Bronchial smooth muscle cell (primary cell): Measurements from ENCODE around the gene MBD3L1. TPM values are rescaled to one million over a fixed set of nuclear protein-coding genes. Genes with fewer than 3 reads are reported as not detected.

Experiments
- total RNA-seq: library from RNA; depleted of rRNA; stranded (reverse); fragments of >200 nt; gene quantifications from 2 replicates; pipeline ENCODE4 v1.2.1, GENCODE V29; 2014

The MBD3L1 gene
- total RNA-seq, result not detected in 2 replicates

GRCh38 chr19:8832132-8833021 is at the start of gene MBD3L1, which contains the start of gene ZNF558:
Gene MBD3L1, plus strand, starts transcription at chr19:8832377. Its CDS starts 10,302 bp downstream, at chr19:8842679.
Gene ZNF558, minus strand, starts transcription at chr19:8832304. Its CDS starts 9,645 bp downstream, at chr19:8822659.

Other genes with a start within 250 kb of the MBD3L1 start
- 6.8 and 8.1 TPM in 2 replicates for gene ADAMTS10, start 221.7 kb upstream of the MBD3L1 start, total RNA-seq
- gene NFILZ, start 201.7 kb upstream of the MBD3L1 start, total RNA-seq, result not detected in 2 replicates
- not detected in 2 replicates for gene ACTL9, start 133.6 kb upstream of the MBD3L1 start, total RNA-seq
- not detected in 2 replicates for gene OR2Z1, start 110.7 kb upstream of the MBD3L1 start, total RNA-seq
- 15.9 and 22.2 TPM in 2 replicates for gene ZNF558, start 73 bp upstream of the MBD3L1 start, total RNA-seq
- gene MUC16, start 178.0 kb downstream of the MBD3L1 start, total RNA-seq, result under 0.01 TPM in 1 of 2 replicates, not detected in the other